DND-41 (cell line): ENCODE results near the gene NFIA.

Experiments
- CTCF ChIP-seq: IDR thresholded peaks from 2 replicates; pipeline ENCODE4 v1.5.1; 2012; ENCODE audit warnings: borderline replicate concordance, low read length, moderate library complexity, mild to moderate bottlenecking; ENCODE audit not compliant: poor library complexity, severe bottlenecking; ENCODE audit errors: extremely low read depth
- EZH2 ChIP-seq: IDR thresholded peaks from 3 replicates; pipeline ENCODE4 v1.6.1; 2012; ENCODE audit warnings: borderline replicate concordance, low read depth, mild to moderate bottlenecking, moderate library complexity, low read length, inconsistent platforms; ENCODE audit not compliant: severe bottlenecking

- TF ChIP-seq CTCF (peak; percentile 44), EZH2 (no peak)
Observed at GRCh38 chr1:61049850-61050540, 32.4 kb upstream of the NFIA start.
